Measurements from ENCODE around the gene CPN1. TPM values are rescaled to one million over a fixed set of nuclear protein-coding genes. Genes with fewer than 3 reads are reported as not detected.

CPN1 gene
- total and polyA plus RNA-seq, 2 donors (not counting 3 experiments of a cell fraction or from before 2014, with no cell fraction given): not detected

- no peak overlapping the region for H3K4me3 ChIP-seq (replicated peaks in 1 of 3; ENCODE audit: insufficient read depth in 1 of 3, low read depth in 1 of 3, low read length in 3 of 3)
- H3K4me1 ChIP-seq (ENCODE audit: control insufficient read depth, extremely low read depth, insufficient read depth, low read length): no peaks in the 10 kb centered on the region
- peaks cover 2 to 5% of the 10 kb centered on the region in 2 experiments for H3K27me3 ChIP-seq (ENCODE audit: control insufficient read depth in 2 of 2, insufficient read depth in 2 of 2, low read length in 2 of 2)
- H3K4me2 ChIP-seq (ENCODE audit: insufficient read depth, low read length): no peak overlapping the region
- H3K79me2 ChIP-seq (ENCODE audit: control insufficient read depth, insufficient read depth, low read length): no peaks in the 10 kb centered on the region
- no peaks in the 10 kb centered on the region for H3K36me3 ChIP-seq (ENCODE audit: control insufficient read depth in 2 of 2, extremely low read depth in 1 of 2, insufficient read depth in 2 of 2, low read length in 2 of 2)
- no peak overlapping the region for H3K27ac ChIP-seq (ENCODE audit: insufficient read depth, low read depth, low read length)
- intact Hi-C loops (cut with micrococcal nuclease): no loop called here
- no peak for TF ChIP-seq MYC (IDR thresholded peaks at IDR 0.05; ENCODE audit: low read depth, low read length)
- TF ChIP-seq, protein P1, sequence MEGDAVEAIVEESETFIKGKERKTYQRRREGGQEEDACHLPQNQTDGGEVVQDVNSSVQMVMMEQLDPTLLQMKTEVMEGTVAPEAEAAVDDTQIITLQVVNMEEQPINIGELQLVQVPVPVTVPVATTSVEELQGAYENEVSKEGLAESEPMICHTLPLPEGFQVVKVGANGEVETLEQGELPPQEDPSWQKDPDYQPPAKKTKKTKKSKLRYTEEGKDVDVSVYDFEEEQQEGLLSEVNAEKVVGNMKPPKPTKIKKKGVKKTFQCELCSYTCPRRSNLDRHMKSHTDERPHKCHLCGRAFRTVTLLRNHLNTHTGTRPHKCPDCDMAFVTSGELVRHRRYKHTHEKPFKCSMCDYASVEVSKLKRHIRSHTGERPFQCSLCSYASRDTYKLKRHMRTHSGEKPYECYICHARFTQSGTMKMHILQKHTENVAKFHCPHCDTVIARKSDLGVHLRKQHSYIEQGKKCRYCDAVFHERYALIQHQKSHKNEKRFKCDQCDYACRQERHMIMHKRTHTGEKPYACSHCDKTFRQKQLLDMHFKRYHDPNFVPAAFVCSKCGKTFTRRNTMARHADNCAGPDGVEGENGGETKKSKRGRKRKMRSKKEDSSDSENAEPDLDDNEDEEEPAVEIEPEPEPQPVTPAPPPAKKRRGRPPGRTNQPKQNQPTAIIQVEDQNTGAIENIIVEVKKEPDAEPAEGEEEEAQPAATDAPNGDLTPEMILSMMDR (IDR thresholded peaks at IDR 0.05; ENCODE audit: extremely low read depth in 1 of 2, insufficient read depth in 1 of 2, low read depth in 1 of 2, low read length in 2 of 2): no peak
- TF ChIP-seq POLR2AphosphoS5 (IDR thresholded peaks at IDR 0.05; ENCODE audit: insufficient read depth, low read depth, low read length): no peak
- TF ChIP-seq POLR2A (IDR thresholded peaks at IDR 0.05; ENCODE audit: low read depth, low read length): no peak
- TF ChIP-seq GATA2 (IDR thresholded peaks at IDR 0.05; ENCODE audit: insufficient read depth, insufficient read length, low read depth, low read length): no peak
- TF ChIP-seq EZH2 (IDR thresholded peaks at IDR 0.05; ENCODE audit: borderline replicate concordance, low read depth, low read length, severe bottlenecking): no peak
- TF ChIP-seq, protein P2, sequence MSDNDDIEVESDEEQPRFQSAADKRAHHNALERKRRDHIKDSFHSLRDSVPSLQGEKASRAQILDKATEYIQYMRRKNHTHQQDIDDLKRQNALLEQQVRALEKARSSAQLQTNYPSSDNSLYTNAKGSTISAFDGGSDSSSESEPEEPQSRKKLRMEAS (IDR thresholded peaks at IDR 0.05; ENCODE audit: insufficient read depth, insufficient read length): no peak
- TF ChIP-seq FOS (IDR thresholded peaks at IDR 0.05; ENCODE audit: borderline replicate concordance, insufficient read depth, low read length): no peak
- TF ChIP-seq JUN (IDR thresholded peaks at IDR 0.05; ENCODE audit: borderline replicate concordance, insufficient read depth, insufficient read length, low read depth): no peak
- H3K9ac ChIP-seq (replicated peaks; ENCODE audit: extremely low read depth, insufficient read depth, low read length): no peak overlapping the region
- H4K20me1 ChIP-seq (replicated peaks; ENCODE audit: control insufficient read depth, extremely low read depth, insufficient read depth, low read length): no peaks in the 10 kb centered on the region
- CTCF ChIA-PET: interaction anchor here (1.2 to 1.8 kb wide), 2 partner anchors 10 to 269 kb away, joined by 4 to 7 read pairs; no protein-coding TSS in a partner anchor
- H3K9me1 ChIP-seq (replicated peaks; ENCODE audit: control insufficient read depth, extremely low read depth, insufficient read depth, low read length): peaks cover 3% of the 10 kb centered on the region
- DNase-seq (ENCODE audit: low read depth, low spot score) (no peak), FAIRE-seq (no peak)
- dilution Hi-C loops (cut with MboI; ENCODE audit: extremely low pct_ligation_motif_present, low sequenced_read_pairs): no loop called here
- H3K9me3 ChIP-seq (replicated peaks; ENCODE audit: control insufficient read depth, insufficient read depth, low read length): no peaks in the 10 kb centered on the region
- H2AFZ ChIP-seq (ENCODE audit: low read depth, low read length): no peak overlapping the region
- POLR2A ChIA-PET: no interaction called here
- BruUV-seq (replicated peaks): no TSS peak
These were observed 33.5 kb upstream of the CPN1 start for GRCh38 chr10:100114976-100115770.
